ENCODE measurements around the gene COL18A1. TPM values are rescaled to one million over a fixed set of nuclear protein-coding genes. Genes with fewer than 3 reads are reported as not detected.

Gene COL18A1
- total RNA-seq, 1 experiment from 2014 or later, result 170 TPM

- peaks cover 5% of the 10 kb centered on the region; the same call in 1 of the 2 replicates for H3K4me1 ChIP-seq
Observed at GRCh38 chr21:45447821-45448220, 42.9 kb downstream of the COL18A1 start.

GRCh38 chr21:45448283-45448809 is 43.4 kb downstream of the COL18A1 start:
- H3K27ac Mint-ChIP-seq (ENCODE audit: unreplicated experiment), result peak overlapping the region; percentile 64
- H3K9me3 ChIP-seq, result peaks cover 16% of the 10 kb centered on the region
- peaks cover 19% of the 10 kb centered on the region for H3K9me3 Mint-ChIP-seq (ENCODE audit: unreplicated experiment)
- no peaks in the 10 kb centered on the region for H3K27me3 Mint-ChIP-seq (ENCODE audit: insufficient read depth, unreplicated experiment)
- TF ChIP-seq CTCF (IDR thresholded peaks at IDR 0.05; ENCODE audit: insufficient read depth in 1 of 2, low read depth in 1 of 2, low read length in 1 of 2, severe bottlenecking in 1 of 2, unreplicated experiment in 1 of 2), result no peak
- DNase-seq, result no peak
- intact Hi-C loops (cut with micrococcal nuclease; ENCODE audit: unreplicated experiment), result no loop called here
- POLR2A ChIA-PET, result no interaction called here
- no peaks in the 10 kb centered on the region for H3K27me3 ChIP-seq (replicated peaks; ENCODE audit: control insufficient read depth, insufficient read depth, low read length)
- CTCF ChIA-PET, result no interaction called here
- BruUV-seq (replicated peaks), result no TSS peak
- H3K36me3 ChIP-seq (ENCODE audit: control insufficient read depth, insufficient read depth, low read length), result no peaks in the 10 kb centered on the region
- H3K4me1 ChIP-seq, result peaks cover 8% of the 10 kb centered on the region; the same call in 1 of the 2 replicates
- peaks cover 6% of the 10 kb centered on the region for H3K4me1 Mint-ChIP-seq (ENCODE audit: low read depth, unreplicated experiment)
- H3K36me3 Mint-ChIP-seq (ENCODE audit: insufficient read depth, unreplicated experiment), result peaks cover 71% of the 10 kb centered on the region
- H3K4me3 ChIP-seq (ENCODE audit: low read depth, low read length), result no peak overlapping the region
- H3K4me3 Mint-ChIP-seq (ENCODE audit: unreplicated experiment), result no peak overlapping the region

More at GRCh38 chr21:45447821-45448220, 42.9 kb downstream of the COL18A1 start:
- no TSS peak for BruUV-seq (replicated peaks)
- H3K4me3 ChIP-seq (ENCODE audit: low read depth, low read length), result no peak overlapping the region
- no peak for DNase-seq
- no peak for TF ChIP-seq CTCF (IDR thresholded peaks at IDR 0.05; ENCODE audit: insufficient read depth in 1 of 2, low read depth in 1 of 2, low read length in 1 of 2, severe bottlenecking in 1 of 2, unreplicated experiment in 1 of 2)
- H3K36me3 Mint-ChIP-seq (ENCODE audit: insufficient read depth, unreplicated experiment), result peaks cover 66% of the 10 kb centered on the region
- no peak overlapping the region for H3K4me3 Mint-ChIP-seq (ENCODE audit: unreplicated experiment)
- ChIA-PET CTCF (no interaction called here), POLR2A (no interaction called here)
- H3K27me3 Mint-ChIP-seq (ENCODE audit: insufficient read depth, unreplicated experiment), result no peaks in the 10 kb centered on the region
- H3K9me3 Mint-ChIP-seq (ENCODE audit: unreplicated experiment), result peaks cover 19% of the 10 kb centered on the region
- intact Hi-C loops (cut with micrococcal nuclease; ENCODE audit: unreplicated experiment), result no loop called here
- no peaks in the 10 kb centered on the region for H3K27me3 ChIP-seq (replicated peaks; ENCODE audit: control insufficient read depth, insufficient read depth, low read length)
- peaks cover 6% of the 10 kb centered on the region for H3K4me1 Mint-ChIP-seq (ENCODE audit: low read depth, unreplicated experiment)
- H3K9me3 ChIP-seq, result peaks cover 16% of the 10 kb centered on the region
- H3K27ac Mint-ChIP-seq (ENCODE audit: unreplicated experiment), result peak overlapping the region; percentile 10
- no peaks in the 10 kb centered on the region for H3K36me3 ChIP-seq (ENCODE audit: control insufficient read depth, insufficient read depth, low read length)

- Mint-ChIP-seq H3K4me1 (ENCODE audit: low read depth, unreplicated experiment) (peaks cover 3% of the 10 kb centered on the region), H3K27ac (ENCODE audit: unreplicated experiment) (peak overlapping the region; percentile 64), H3K27me3 (ENCODE audit: insufficient read depth, unreplicated experiment) (no peaks in the 10 kb centered on the region), H3K36me3 (ENCODE audit: insufficient read depth, unreplicated experiment) (peaks cover 69% of the 10 kb centered on the region), H3K4me3 (ENCODE audit: unreplicated experiment) (no peak overlapping the region), H3K9me3 (ENCODE audit: unreplicated experiment) (peaks cover 19% of the 10 kb centered on the region)
- ChIA-PET POLR2A (no interaction called here), CTCF (no interaction called here)
- no peaks in the 10 kb centered on the region for H3K36me3 ChIP-seq (ENCODE audit: control insufficient read depth, insufficient read depth, low read length)
- no peak for TF ChIP-seq CTCF (IDR thresholded peaks at IDR 0.05; ENCODE audit: insufficient read depth in 1 of 2, low read depth in 1 of 2, low read length in 1 of 2, severe bottlenecking in 1 of 2, unreplicated experiment in 1 of 2)
- H3K4me3 ChIP-seq (ENCODE audit: low read depth, low read length), result no peak overlapping the region
- intact Hi-C loops (cut with micrococcal nuclease; ENCODE audit: unreplicated experiment), result no loop called here
- no TSS peak for BruUV-seq (replicated peaks)
- H3K9me3 ChIP-seq, result peaks cover 16% of the 10 kb centered on the region
- no peaks in the 10 kb centered on the region for H3K27me3 ChIP-seq (replicated peaks; ENCODE audit: control insufficient read depth, insufficient read depth, low read length)
- DNase-seq, result no peak
- peaks cover 9% of the 10 kb centered on the region; the same call in 1 of the 2 replicates for H3K4me1 ChIP-seq
Observed at GRCh38 chr21:45448810-45449657, 44.1 kb downstream of the COL18A1 start.

Measured in Caco-2 (cell line).